Spleen (tissue), 7 donors: ENCODE data around the gene TIPRL.

Source experiments
- CTCF ChIP-seq, 11 experiments: fragments of 200-600 bp in 7 of 11; fragments of 450-650 bp in 4 of 11; sonication (generic) in 4 of 11; IDR thresholded peaks in 8 of 11; conservative IDR thresholded peaks in 3 of 11; 1 replicate in 7 of 11; 2 replicates in 4 of 11; pipeline versions ENCODE4 v1.4.0 to v1.8.0; 2016 to 2021; ENCODE audit warnings: antibody characterized with exemption in 11 of 11, inconsistent platforms in 4 of 11, mild to moderate bottlenecking in 1 of 11
- POLR2A ChIP-seq, 3 donors: fragments of 450-650 bp; IDR thresholded peaks; one replicate each; pipeline ENCODE4 v1.5.1; 2017; ENCODE audit warnings: antibody characterized with exemption in 3 of 3, mild to moderate bottlenecking in 1 of 3
- POLR2AphosphoS5 ChIP-seq, 3 donors: sonication (generic); formaldehyde crosslinking; IDR thresholded peaks; one replicate each; pipeline ENCODE4 v1.5.1; 2017; ENCODE audit warnings: antibody characterized with exemption in 3 of 3
- donor health status: DM: no; HTN: no; CAD: no; lungs with moderate emphysema.
- donor health status: DM: no; HTN: no; CAD: no.
- donor health status: DM: no; HTN: no; CAD: no.

- TF ChIP-seq CTCF (IDR thresholded peaks at IDR 0.05 in 8 of 11, conservative IDR thresholded peaks at IDR 0.05 in 3 of 11) (no peak), POLR2A (IDR thresholded peaks at IDR 0.05) (no peak), POLR2AphosphoS5 (IDR thresholded peaks at IDR 0.05) (no peak)
Measured at GRCh38 chr1:168135921-168136708, 42.6 kb upstream of the TIPRL start.
